SK-N-SH treated with all-trans-retinoic acid at 6 μM for 48 hours (cell line): ENCODE measurements around the gene AMZ1.
"Not testable (repeated sequence)": the region's sequence is repeated elsewhere in the genome, so short reads cannot be mapped to it uniquely, and the experiment has no call there.

Experiments used
- SNAI2 ChIP-seq: fragments of 250-450 bp; sonication (Bioruptor Pico); IDR thresholded peaks from 2 replicates; pipeline ENCODE4 v1.5.0; 2020; ENCODE audit warnings: mild to moderate bottlenecking, moderate library complexity
- TOX ChIP-seq: fragments of 250-450 bp; sonication (Bioruptor Pico); IDR thresholded peaks from 2 replicates; pipeline ENCODE4 v1.8.0; 2021; ENCODE audit warnings: mild to moderate bottlenecking, moderate library complexity, borderline replicate concordance

DNA sequence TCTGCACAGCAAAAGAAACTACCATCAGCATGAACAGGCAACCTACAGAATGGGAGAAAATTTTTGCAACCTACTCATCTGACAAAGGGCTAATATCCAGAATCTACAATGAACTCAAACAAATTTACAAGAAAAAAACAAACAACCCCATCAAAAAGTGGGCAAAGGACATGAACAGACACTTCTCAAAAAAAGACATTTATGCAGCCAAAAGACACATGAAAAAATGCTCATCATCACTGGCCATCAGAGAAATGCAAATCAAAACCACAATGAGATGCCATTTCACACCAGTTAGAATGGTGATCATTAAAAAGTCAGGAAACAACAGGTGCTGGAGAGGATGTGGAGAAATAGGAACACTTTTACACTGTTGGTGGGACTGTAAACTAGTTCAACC lies 60.7 kb downstream of the AMZ1 start:
- TF ChIP-seq SNAI2, TOX (CRISPR knock-in tag): not testable (repeated sequence)
